Measurements from ENCODE around the gene PDZK1IP1.

Gene PDZK1IP1

GRCh38 chr1:47137925-47138615 lies 51.8 kb downstream of the PDZK1IP1 start:
- no peak for DNase-seq (ENCODE audit: low read depth, low spot score)

DNA sequence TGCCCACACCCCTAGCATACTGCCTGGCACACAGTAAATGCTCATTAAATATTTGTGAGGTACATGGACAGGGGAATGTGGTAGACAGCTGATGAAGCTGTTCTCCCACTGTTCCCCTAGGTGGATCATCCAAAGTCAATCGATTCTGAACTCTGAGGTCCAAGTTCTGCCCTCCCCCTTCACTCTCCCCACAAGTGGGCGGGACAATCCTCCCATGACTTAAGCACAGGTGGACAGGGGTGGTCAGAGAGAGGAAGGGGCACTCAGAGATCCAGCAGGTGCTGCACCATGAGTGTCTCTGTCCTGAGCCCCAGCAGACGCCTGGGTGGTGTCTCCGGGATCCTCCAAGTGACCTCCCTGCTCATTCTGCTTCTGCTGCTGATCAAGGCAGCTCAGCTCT lies 52.6 kb downstream of the PDZK1IP1 start, which contains the start of gene CYP4A22:
CYP4A22 (plus strand) TSS at position 244 of the 400 bp plus-strand sequence; CDS start at position 289, 45 bp downstream.
- no peak for DNase-seq (ENCODE audit: low read depth, low spot score)
